Measurements from ENCODE around the gene ARL5C. TPM values are rescaled to one million over a fixed set of nuclear protein-coding genes. Genes with fewer than 3 reads are reported as not detected.

Gene ARL5C
- total RNA-seq, 2 donors from 2014 or later: not detected

GRCh38 chr17:39116224-39116623, 49.7 kb downstream of the ARL5C start:
- no peak for TF ChIP-seq CTCF (IDR thresholded peaks at IDR 0.05)
- H3K27me3 ChIP-seq: no peaks in the 10 kb centered on the region
- H3K4me3 ChIP-seq: no peak overlapping the region
- H3K9me3 ChIP-seq: no peaks in the 10 kb centered on the region
- no peak overlapping the region for H3K27ac ChIP-seq
- no peak for DNase-seq
- no peak overlapping the region for H3K9ac ChIP-seq (ENCODE audit: low read depth in 2 of 2, low read length in 2 of 2)
- intact Hi-C loops (cut with DNase I): no loop called here
- no peaks in the 10 kb centered on the region for H3K4me1 ChIP-seq
- no peaks in the 10 kb centered on the region for H3K36me3 ChIP-seq

DNA sequence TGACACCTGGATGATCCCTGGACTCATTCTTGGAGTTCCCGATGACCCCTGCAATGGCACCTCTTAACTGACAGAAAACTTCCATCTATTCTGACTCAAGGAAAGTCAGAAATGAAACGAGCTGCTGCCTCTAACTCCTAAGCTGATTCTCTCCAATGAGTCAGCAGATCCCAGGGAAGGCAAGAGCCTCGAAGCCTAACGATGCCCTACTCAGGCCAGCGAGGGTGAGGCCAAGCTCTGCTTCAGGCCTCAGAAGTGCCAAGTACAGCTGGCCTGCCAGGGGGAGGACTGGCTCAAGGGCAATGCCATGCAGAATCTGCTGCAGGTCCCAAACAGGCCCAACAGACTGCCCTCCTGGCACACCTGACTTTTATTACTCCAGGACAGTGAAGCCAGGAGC, 50.8 kb downstream of the ARL5C start:
- H3K4me3 ChIP-seq: no peak overlapping the region
- TF ChIP-seq CTCF (IDR thresholded peaks at IDR 0.05): no peak
- peak overlapping the region; percentile 24 for H3K27ac ChIP-seq
- no peaks in the 10 kb centered on the region for H3K9me3 ChIP-seq
- no peaks in the 10 kb centered on the region for H3K36me3 ChIP-seq
- H3K4me1 ChIP-seq: no peaks in the 10 kb centered on the region
- H3K27me3 ChIP-seq: no peaks in the 10 kb centered on the region
- no peak overlapping the region for H3K9ac ChIP-seq (ENCODE audit: low read depth in 2 of 2, low read length in 2 of 2)
- no peak for DNase-seq
- intact Hi-C loops (cut with DNase I): no loop called here

DNA sequence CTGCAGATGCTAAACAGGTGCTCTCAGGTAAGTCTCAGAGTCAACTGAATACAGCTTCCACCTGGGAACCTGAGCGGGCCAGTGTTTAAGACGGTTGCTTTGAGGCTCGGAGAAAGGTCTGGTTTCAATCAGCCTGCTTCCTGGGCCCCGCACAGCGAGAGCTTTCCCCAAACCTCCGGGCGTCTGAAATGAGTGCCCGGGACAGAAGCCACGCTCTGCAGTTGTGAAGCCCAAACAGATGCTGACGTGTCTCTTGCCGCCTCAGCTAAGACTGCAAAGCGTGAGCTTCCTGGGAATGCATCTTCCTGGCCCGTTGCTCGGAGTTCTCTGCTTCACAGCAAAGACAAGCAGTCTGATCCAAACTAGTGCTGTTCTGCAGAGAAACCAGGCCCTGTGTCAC, 51.2 kb downstream of the ARL5C start:
- H3K4me3 ChIP-seq: no peak overlapping the region
- no peak for DNase-seq

DNA sequence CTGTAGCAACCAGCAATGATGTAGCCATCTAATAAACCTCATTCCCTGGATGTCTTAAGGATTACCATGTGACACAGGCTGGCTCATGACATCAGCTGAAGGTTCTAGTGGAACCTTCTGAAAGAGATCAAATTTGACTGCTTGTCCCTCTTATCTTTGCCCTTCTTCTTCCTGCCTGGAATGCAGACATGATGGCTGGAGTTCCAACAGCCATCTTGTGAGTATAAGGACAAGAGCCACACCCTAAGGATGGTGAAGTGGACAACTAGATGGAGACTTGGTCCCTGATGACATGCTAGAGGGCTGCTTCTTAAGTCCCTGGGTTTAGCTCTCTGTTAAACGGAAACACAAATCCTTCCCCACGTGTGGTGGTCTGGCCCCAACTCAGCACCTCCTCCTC, 52.1 kb downstream of the ARL5C start:
- Histone ChIP-seq H3K9me3 (no peaks in the 10 kb centered on the region), H3K27ac (no peak overlapping the region), H3K4me3 (no peak overlapping the region), H3K27me3 (no peaks in the 10 kb centered on the region), H3K36me3 (no peaks in the 10 kb centered on the region), H3K9ac (ENCODE audit: low read depth in 2 of 2, low read length in 2 of 2) (no peak overlapping the region), H3K4me1 (no peaks in the 10 kb centered on the region)
- no peak for TF ChIP-seq CTCF (IDR thresholded peaks at IDR 0.05)
- no peak for DNase-seq
- intact Hi-C loops (cut with DNase I): no loop called here

More for the DNA sequence above, 51.2 kb downstream of the ARL5C start:
- H3K9ac ChIP-seq (ENCODE audit: low read depth in 2 of 2, low read length in 2 of 2): no peak overlapping the region
- intact Hi-C loops (cut with DNase I): no loop called here
- no peak for TF ChIP-seq CTCF (IDR thresholded peaks at IDR 0.05)
- peak overlapping the region; percentile 24 for H3K27ac ChIP-seq
- H3K4me1 ChIP-seq: no peaks in the 10 kb centered on the region
- no peaks in the 10 kb centered on the region for H3K9me3 ChIP-seq
- no peaks in the 10 kb centered on the region for H3K27me3 ChIP-seq
- H3K36me3 ChIP-seq: no peaks in the 10 kb centered on the region

DNA sequence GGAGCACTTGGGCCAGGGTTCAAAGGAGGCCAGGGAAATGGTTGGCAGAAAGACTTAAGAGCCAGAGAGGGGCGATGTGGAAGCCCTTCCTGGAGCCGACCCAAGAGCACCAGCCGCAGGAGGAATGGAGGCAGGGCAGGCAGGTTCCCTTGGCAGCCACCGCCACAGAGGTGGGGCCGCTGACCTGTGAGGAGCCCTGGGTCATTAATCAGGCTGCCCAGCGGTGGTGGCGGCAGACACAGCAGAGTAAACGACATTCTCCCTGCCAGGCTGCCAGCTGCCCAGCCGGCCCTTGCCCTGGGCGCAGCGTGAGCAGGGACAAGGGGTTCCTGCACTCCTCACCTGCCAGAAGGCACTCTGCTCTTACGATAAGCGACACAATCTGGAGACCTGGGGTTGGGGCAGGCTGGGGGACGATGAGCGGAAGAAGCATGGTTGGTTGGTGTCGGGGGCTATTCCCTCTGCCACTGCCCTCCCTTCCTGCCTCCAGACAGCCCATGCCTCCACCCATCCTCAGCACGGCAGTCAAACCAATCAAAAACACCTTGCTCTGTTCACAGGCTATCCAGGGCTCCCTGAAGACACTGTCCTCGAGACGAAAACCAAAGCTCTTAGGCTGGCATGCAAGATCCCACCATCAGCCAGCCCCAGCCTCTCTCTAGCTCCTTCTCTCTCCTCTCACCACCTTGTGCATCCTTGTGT, 55.4 kb downstream of the ARL5C start:
- Histone ChIP-seq H3K9ac (ENCODE audit: low read depth in 2 of 2, low read length in 2 of 2) (no peak overlapping the region), H3K4me3 (no peak overlapping the region), H3K27me3 (no peaks in the 10 kb centered on the region), H3K27ac (no peak overlapping the region), H3K9me3 (no peaks in the 10 kb centered on the region), H3K36me3 (no peaks in the 10 kb centered on the region), H3K4me1 (no peaks in the 10 kb centered on the region)
- DNase-seq: no peak
- intact Hi-C loops (cut with DNase I): no loop called here
- TF ChIP-seq CTCF (IDR thresholded peaks at IDR 0.05): no peak

Measured in colonic mucosa (tissue), 4 donors.